GM23248 (cell line): Measurements from ENCODE around the gene ACADL. TPM values are rescaled to one million over a fixed set of nuclear protein-coding genes. Genes with fewer than 3 reads are reported as not detected.

Experiments used
- DNase-seq: peaks from one replicate; pipeline ENCODE4 v3.0.0-alpha.2; 2015
- H2AFZ ChIP-seq: fragments of 200-600 bp; sonication (generic); 2 replicates; pipeline ENCODE4 v1.6.1; 2016; ENCODE audit warnings: antibody characterized with exemption
- H3F3A ChIP-seq: fragments of 200-600 bp; sonication (generic); 2 replicates; pipeline ENCODE4 v1.6.1; 2016; ENCODE audit warnings: mild to moderate bottlenecking, antibody characterized with exemption, mixed run types; ENCODE audit not compliant: insufficient read depth
- H3K27ac ChIP-seq: fragments of 200-600 bp; sonication (generic); 2 replicates; pipeline ENCODE4 v1.5.1; 2016; ENCODE audit warnings: mild to moderate bottlenecking
- H3K27me3 ChIP-seq: fragments of 200-600 bp; sonication (generic); replicated peaks from 2 replicates; pipeline ENCODE4 v1.6.1; 2016; ENCODE audit warnings: mild to moderate bottlenecking; ENCODE audit not compliant: insufficient read depth
- H3K36me3 ChIP-seq: fragments of 200-600 bp; sonication (generic); 2 replicates; pipeline ENCODE4 v1.6.1; 2016; ENCODE audit warnings: low read depth, mild to moderate bottlenecking
- H3K4me1 ChIP-seq: fragments of 200-600 bp; sonication (generic); 2 replicates; pipeline ENCODE4 v1.6.1; 2016; ENCODE audit warnings: mild to moderate bottlenecking; ENCODE audit not compliant: insufficient read depth
- H3K4me2 ChIP-seq: fragments of 200-600 bp; sonication (generic); one replicate; pipeline ENCODE4 v1.6.1; 2016; ENCODE audit warnings: mild to moderate bottlenecking; ENCODE audit not compliant: unreplicated experiment
- H3K4me3 ChIP-seq: fragments of 200-600 bp; sonication (generic); 2 replicates; pipeline ENCODE4 v1.5.1; 2016; ENCODE audit warnings: mild to moderate bottlenecking
- H3K79me2 ChIP-seq: fragments of 200-600 bp; sonication (generic); 2 replicates; pipeline ENCODE4 v1.6.1; 2016; ENCODE audit warnings: mild to moderate bottlenecking; ENCODE audit not compliant: insufficient read depth
- H3K9ac ChIP-seq: fragments of 200-600 bp; sonication (generic); 2 replicates; pipeline ENCODE4 v1.6.1; 2016; ENCODE audit warnings: mild to moderate bottlenecking
- H3K9me2 ChIP-seq: fragments of 200-600 bp; sonication (generic); 2 replicates; pipeline ENCODE4 v1.6.1; 2016; ENCODE audit warnings: mixed run types, mild to moderate bottlenecking, moderate library complexity; ENCODE audit not compliant: insufficient read depth
- H3K9me3 ChIP-seq: fragments of 200-600 bp; sonication (generic); one replicate; pipeline ENCODE4 v1.6.1; 2017; ENCODE audit warnings: low read depth
- H4K20me1 ChIP-seq: fragments of 200-600 bp; sonication (generic); 2 replicates; pipeline ENCODE4 v1.6.0; 2016; ENCODE audit not compliant: insufficient read depth
- EZH2 ChIP-seq: fragments of 200-600 bp; sonication (generic); IDR thresholded peaks from 2 replicates; pipeline ENCODE4 v1.6.1; 2018; ENCODE audit warnings: antibody characterized with exemption, mild to moderate bottlenecking; ENCODE audit not compliant: insufficient read depth, poor library complexity, severe bottlenecking
- EZH2phosphoT487 ChIP-seq: fragments of 200-600 bp; sonication (generic); IDR thresholded peaks from 2 replicates; pipeline ENCODE4 v1.6.1; 2018; ENCODE audit warnings: antibody characterized with exemption, moderate library complexity, mild to moderate bottlenecking, low read depth; ENCODE audit not compliant: insufficient read depth
- WGBS, 2 experiments: methylation state at CpG; one replicate each; pipeline ENCODE4 v1.1.6; 2015 to 2017; ENCODE audit warnings: low lambda C conversion rate in 2 of 2, low coverage in 1 of 2; ENCODE audit errors: missing lambda C conversion rate in 2 of 2; 5-methylcytosine and 5-hydroxymethylcytosine counted together
- in situ Hi-C: fragments of 300-500 bp; cut with MboI; formaldehyde crosslinking; loops from 2 replicates; pipeline ENCODE4 v1.15.0; 2020
- polyA plus RNA-seq: library from polyadenylated mRNA; unstranded; fragments of >200 nt; fragmentation: Nextera tagmentation; extraction: Ambion mirVana; gene quantifications from 2 replicates; pipeline ENCODE4 v1.2.1, GENCODE V29; 2016
- small RNA-seq: library from RNA; depleted of rRNA; stranded (forward); fragments of <200 nt; gene quantifications from one replicate; pipeline ENCODE3, GENCODE V24; 2014; ENCODE audit warnings: low read depth, low replicate concordance
- total RNA-seq: library from RNA; depleted of rRNA; stranded (reverse); fragments of >200 nt; shearing (Covaris generic); gene quantifications from 2 replicates; pipeline ENCODE4 v1.2.3, GENCODE V29; 2014; rRNA removed

Gene ACADL
- total and polyA plus RNA-seq, 2 experiments from 2014 or later, result not detected

- Histone ChIP-seq H3K9me2 (no peaks in the 10 kb centered on the region), H3K9ac (no peak overlapping the region), H3K27ac (no peak overlapping the region), H3K4me2 (no peak overlapping the region), H3K4me3 (no peak overlapping the region), H4K20me1 (no peaks in the 10 kb centered on the region), H3K9me3 (no peaks in the 10 kb centered on the region), H2AFZ (no peak overlapping the region), H3K36me3 (0 out of 2 replicates have a peak, but pooled peaks cover 7% of the 10 kb centered on the region), H3K79me2 (peaks cover 11% of the 10 kb centered on the region), H3F3A (no peaks in the 10 kb centered on the region), H3K27me3 (no peaks in the 10 kb centered on the region), H3K4me1 (no peaks in the 10 kb centered on the region)
- no peak for DNase-seq
- TF ChIP-seq EZH2phosphoT487, result no peak
- no peak for TF ChIP-seq EZH2
- in situ Hi-C loops, result no loop called here
- 88 to 91% methylated on average over 2 of the region's 2 CpGs for WGBS, 2 experiments
Measured at GRCh38 chr2:210158236-210158635, 67.0 kb downstream of the ACADL start.

DNA sequence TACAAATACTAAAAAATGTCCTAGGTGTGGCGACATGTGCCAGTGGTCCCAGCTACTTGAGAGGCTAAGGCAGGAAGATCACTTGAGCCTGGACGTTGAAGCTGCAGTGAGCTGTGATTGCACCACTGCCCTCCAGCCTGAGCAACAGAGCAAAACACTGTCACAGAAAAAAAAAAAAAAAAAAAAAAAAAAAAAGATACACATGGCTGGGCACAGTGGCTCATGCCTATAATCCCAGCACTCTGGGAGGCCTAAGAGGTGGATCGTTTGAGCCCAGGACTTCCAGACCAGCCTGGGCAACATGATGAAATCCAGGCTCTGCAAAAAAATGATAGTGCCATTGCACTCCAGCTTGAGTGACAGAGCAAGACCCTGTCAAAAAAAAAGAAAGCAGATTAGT, 67.7 kb downstream of the ACADL start:
- no peaks in the 10 kb centered on the region for H3K9me3 ChIP-seq
- TF ChIP-seq EZH2phosphoT487, result no peak

GRCh38 chr2:210147614-210148013, 77.6 kb downstream of the ACADL start:
- Histone ChIP-seq H3K9ac (no peak overlapping the region), H3K9me2 (0 out of 2 replicates have a peak, but pooled peaks cover 3% of the 10 kb centered on the region), H3K27ac (no peak overlapping the region), H3F3A (no peaks in the 10 kb centered on the region), H3K4me1 (no peaks in the 10 kb centered on the region), H2AFZ (no peak overlapping the region), H3K79me2 (no peaks in the 10 kb centered on the region), H3K4me2 (no peak overlapping the region), H3K4me3 (no peak overlapping the region), H3K27me3 (no peaks in the 10 kb centered on the region), H3K9me3 (no peaks in the 10 kb centered on the region), H3K36me3 (0 out of 2 replicates have a peak, but pooled peaks cover 8% of the 10 kb centered on the region), H4K20me1 (no peaks in the 10 kb centered on the region)
- TF ChIP-seq EZH2, result no peak
- no peak for DNase-seq
- in situ Hi-C loops, result no loop called here

More for the DNA sequence above, 67.7 kb downstream of the ACADL start:
- H3F3A ChIP-seq, result no peaks in the 10 kb centered on the region
- H3K4me3 ChIP-seq, result no peak overlapping the region
- WGBS, 2 experiments, result 78 to 89% methylated on average over 3 of the region's 3 CpGs
- 0 out of 2 replicates have a peak, but pooled peaks cover 7% of the 10 kb centered on the region for H3K36me3 ChIP-seq
- no peak overlapping the region for H3K27ac ChIP-seq
- no peaks in the 10 kb centered on the region for H3K9me2 ChIP-seq
- no peak overlapping the region for H2AFZ ChIP-seq
- no peak for DNase-seq
- in situ Hi-C loops, result no loop called here
- H3K4me2 ChIP-seq, result no peak overlapping the region
- no peaks in the 10 kb centered on the region for H3K27me3 ChIP-seq
- H3K79me2 ChIP-seq, result peaks cover 4% of the 10 kb centered on the region; the same call in 1 of the 2 replicates
- no peaks in the 10 kb centered on the region for H3K4me1 ChIP-seq
- no peaks in the 10 kb centered on the region for H4K20me1 ChIP-seq
- no peak overlapping the region for H3K9ac ChIP-seq

Small RNA genes lying within 50 kb of the gene (small RNA-seq; reads per million reads assigned to genes)
- gene RF00019, result not detected

Other genes starting within 250 kb of the ACADL start
- gene RPE, start 222.8 kb downstream of the ACADL start, total RNA-seq, result 80.9 and 100.0 TPM in 2 replicates
- 51.4 and 51.9 TPM in 2 replicates for gene RPE, start 222.8 kb downstream of the ACADL start, polyA plus RNA-seq
- 5.4 and 13.2 TPM in 2 replicates for gene KANSL1L, start 54.0 kb downstream of the ACADL start, total RNA-seq
- 1.6 and 2.6 TPM in 2 replicates for gene KANSL1L, start 54.0 kb downstream of the ACADL start, polyA plus RNA-seq
- not detected in 2 replicates for gene MYL1, start 89.7 kb upstream of the ACADL start, total RNA-seq
- not detected in 2 replicates for gene MYL1, start 89.7 kb upstream of the ACADL start, polyA plus RNA-seq